NCI-H2107 treated with DMSO at 0.1 percent for 48 hours (cell line): ENCODE results near the gene DENND4C.
"Not testable (repeated sequence)": the region's sequence is repeated elsewhere in the genome, so short reads cannot be mapped to it uniquely, and the experiment has no call there.

ENCODE experiments used
- DNase-seq: peaks from one replicate; lab custom pipeline; 2025; ENCODE audit not compliant: unreplicated experiment; lab: John Stamatoyannopoulos, UW

DENND4C gene

GRCh38 chr9:19369107-19369506 lies 138.6 kb downstream of the DENND4C start:
- no peak for DNase-seq

GRCh38 chr9:19371942-19372341 lies 141.4 kb downstream of the DENND4C start:
- peak; percentile 18 for DNase-seq

GRCh38 chr9:19372567-19372966 lies 142.1 kb downstream of the DENND4C start:
- DNase-seq = no peak

GRCh38 chr9:19373527-19373926 lies 143.0 kb downstream of the DENND4C start:
- no peak for DNase-seq

GRCh38 chr9:19375538-19375937 lies 145.0 kb downstream of the DENND4C start:
- DNase-seq = no peak

- no peak for DNase-seq
These were observed 146.4 kb downstream of the DENND4C start for GRCh38 chr9:19376931-19377330.

- no peak for DNase-seq
These were observed 147.7 kb downstream of the DENND4C start for GRCh38 chr9:19378164-19378563.

- no peak for DNase-seq
These were observed 148.2 kb downstream of the DENND4C start for GRCh38 chr9:19378647-19379046.

GRCh38 chr9:19379283-19379682 lies 148.8 kb downstream of the DENND4C start:
- DNase-seq = no peak

- DNase-seq = no peak
These were observed 149.2 kb downstream of the DENND4C start for GRCh38 chr9:19379697-19380046.

GRCh38 chr9:19380826-19381075 lies 150.3 kb downstream of the DENND4C start:
- no peak for DNase-seq

- no peak for DNase-seq
These were observed 151.2 kb downstream of the DENND4C start for GRCh38 chr9:19381656-19382055.

- DNase-seq = not testable (repeated sequence)
These were observed 154.7 kb downstream of the DENND4C start for GRCh38 chr9:19385212-19385611.

- no peak for DNase-seq
These were observed 155.5 kb downstream of the DENND4C start for GRCh38 chr9:19385786-19386501.

GRCh38 chr9:19386502-19387044 lies 156.1 kb downstream of the DENND4C start:
- no peak for DNase-seq

GRCh38 chr9:19387317-19387716 lies 156.8 kb downstream of the DENND4C start:
- DNase-seq = no peak

GRCh38 chr9:19389539-19389938 lies 159.0 kb downstream of the DENND4C start:
- not testable (repeated sequence) for DNase-seq

- no peak for DNase-seq
These were observed 167.4 kb downstream of the DENND4C start for GRCh38 chr9:19397845-19398244.

GRCh38 chr9:19403231-19403630 lies 172.7 kb downstream of the DENND4C start:
- not testable (repeated sequence) for DNase-seq

- no peak for DNase-seq
These were observed 174.0 kb downstream of the DENND4C start for GRCh38 chr9:19404283-19405075.

GRCh38 chr9:19405771-19406170 lies 175.3 kb downstream of the DENND4C start:
- DNase-seq = no peak

- no peak for DNase-seq
These were observed 177.8 kb downstream of the DENND4C start for GRCh38 chr9:19408316-19408692.
